ENCODE data around the gene HTRA1.

- TF ChIP-seq CTCF (IDR thresholded peaks at IDR 0.05) (no peak), POLR2A (IDR thresholded peaks at IDR 0.05) (no peak)
Observed at GRCh38 chr10:122481296-122482056, 20.1 kb downstream of the HTRA1 start.

Measured in lower leg skin (tissue), 3 donors.